Upper lobe of left lung (tissue), 6 donors: Measurements from ENCODE around the gene EFCAB8. TPM values are rescaled to one million over a fixed set of nuclear protein-coding genes. Genes with fewer than 3 reads are reported as not detected.

Source experiments
- ATAC-seq, 2 donors: fragments of 200-7000 bp; cut with Tn5 transposase; one replicate each; pipeline ENCODE4 v1.9.1; 2022; ENCODE audit warnings: mild to moderate bottlenecking in 2 of 2, moderate library complexity in 2 of 2; ENCODE audit not compliant: low FRiP score in 2 of 2
- DNase-seq, 2 donors: peaks; one replicate each; pipeline ENCODE4 v3.0.0-alpha.2; 2019 to 2020
- H3K27ac ChIP-seq, 4 donors: fragments of 200-600 bp; sonication (generic); one replicate each; pipeline ENCODE4 v1.5.1; 2016 to 2019
- H3K27me3 ChIP-seq, 4 donors: fragments of 200-600 bp; sonication (generic); one replicate each; pipeline ENCODE4 v1.5.1; 2017 to 2019
- H3K36me3 ChIP-seq, 4 donors: fragments of 200-600 bp; sonication (generic); one replicate each; pipeline ENCODE4 v1.5.1; 2016 to 2019
- H3K4me1 ChIP-seq, 4 donors: fragments of 200-600 bp; sonication (generic); one replicate each; pipeline ENCODE4 v1.5.1; 2018 to 2019
- H3K4me3 ChIP-seq, 4 donors: fragments of 200-600 bp; sonication (generic); one replicate each; pipeline ENCODE4 v1.5.1; 2017 to 2019; ENCODE audit warnings: mild to moderate bottlenecking in 2 of 4, moderate library complexity in 1 of 4
- H3K9me3 ChIP-seq, 4 donors: fragments of 200-600 bp; sonication (generic); one replicate each; pipeline ENCODE4 v1.5.1; 2018 to 2019
- EP300 ChIP-seq, 4 donors: sonication (generic); formaldehyde crosslinking; IDR thresholded peaks; one replicate each; pipeline ENCODE4 v1.5.1; 2017; ENCODE audit warnings: antibody characterized with exemption in 4 of 4, control low read depth in 2 of 4
- POLR2A ChIP-seq, 4 donors: fragments of 450-650 bp; IDR thresholded peaks; one replicate each; pipeline ENCODE4 v1.5.1; 2016 to 2017; ENCODE audit warnings: antibody characterized with exemption in 4 of 4, mild to moderate bottlenecking in 2 of 4
- POLR2AphosphoS5 ChIP-seq, 2 donors: sonication (generic); formaldehyde crosslinking; IDR thresholded peaks; one replicate each; pipeline ENCODE4 v1.5.1; 2017; ENCODE audit warnings: antibody characterized with exemption in 2 of 2
- WGBS, 2 donors: methylation state at CpG; one replicate each; pipeline ENCODE4 v1.1.5; 2017 to 2018; 5-methylcytosine and 5-hydroxymethylcytosine counted together
- total RNA-seq, 6 donors: library from RNA; depleted of rRNA in 4 of 6; stranded (reverse); fragments of >200 nt in 4 of 6; gene quantifications; one replicate each; pipeline versions ENCODE4 v1.1.0 to v1.2.1, GENCODE V29; 2016 to 2021
- TF ChIP-seq, protein P1 (sequence below), 6 experiments: fragments of 450-650 bp in 4 of 6; fragments of 200-600 bp in 2 of 6; sonication (generic) in 2 of 6; IDR thresholded peaks; one replicate each; pipeline ENCODE4 v1.5.1; 2016 to 2019; ENCODE audit warnings: antibody characterized with exemption in 6 of 6
- donor health status: DM: no; HTN: no; CAD: no; lungs with moderate emphysema.
- donor health status: DM: no; HTN: yes; CAD: no; lungs with severe emphysema.

The EFCAB8 gene, protein sequence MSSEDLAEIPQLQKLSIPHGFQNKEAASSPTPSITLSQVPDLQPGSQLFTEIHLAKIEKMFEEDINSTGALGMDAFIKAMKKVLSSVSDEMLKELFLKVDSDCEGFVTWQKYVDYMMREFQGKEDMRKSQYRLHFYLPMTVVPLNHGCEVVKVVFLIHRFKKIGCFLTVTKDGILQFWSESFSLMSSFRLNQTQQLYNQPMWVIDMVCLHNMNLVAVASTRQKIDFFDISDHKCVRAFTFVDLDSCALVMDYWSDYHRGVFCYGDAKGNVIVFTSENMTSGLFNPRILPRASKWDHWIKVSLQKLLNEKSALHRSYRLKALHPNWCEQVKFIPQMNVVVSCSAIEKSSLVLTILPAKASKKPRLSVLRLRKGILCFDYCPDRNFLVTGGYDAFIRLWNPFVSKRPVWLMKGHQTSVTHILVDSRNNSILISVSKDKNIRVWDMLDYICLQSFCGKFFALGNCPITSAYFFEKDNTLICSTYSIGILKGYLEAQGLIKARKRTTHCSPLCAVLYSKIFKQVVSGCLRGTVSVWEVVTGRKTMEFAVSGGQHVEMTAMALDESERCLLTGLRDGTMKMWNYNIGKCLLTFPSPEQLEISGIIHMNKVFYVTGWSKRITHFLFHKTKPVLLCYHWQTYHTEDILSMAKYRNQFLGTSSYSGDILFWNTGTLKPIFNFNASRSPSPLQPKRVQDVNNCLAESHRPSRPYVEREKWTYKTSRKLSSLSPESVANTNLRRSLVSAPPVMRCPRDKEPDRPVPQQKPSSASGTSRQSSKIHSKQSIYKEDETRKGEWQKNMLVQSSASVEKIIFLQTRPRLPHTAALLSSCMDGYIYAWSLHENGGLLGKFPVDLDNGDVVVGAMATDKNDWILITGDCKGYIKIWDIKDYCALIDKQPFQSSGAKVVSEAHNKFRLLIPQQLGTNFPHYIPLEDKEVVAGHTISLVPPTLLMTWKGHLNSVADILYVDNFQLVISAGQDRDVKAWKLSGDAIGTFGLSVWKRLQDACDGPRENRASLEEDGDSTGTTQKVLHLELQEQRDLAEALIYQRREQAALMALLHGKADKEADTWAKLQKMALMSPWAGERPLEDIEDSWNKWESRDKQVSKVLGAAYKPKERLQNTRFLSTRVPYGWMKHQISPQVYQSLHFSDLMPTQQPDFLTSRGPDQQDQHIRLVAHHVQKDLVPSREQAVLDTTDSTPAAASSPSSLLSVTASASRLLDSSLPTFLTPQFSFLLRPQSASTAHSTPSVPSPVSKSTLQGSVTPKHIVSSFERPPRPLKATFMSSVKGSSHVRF
- total RNA-seq: 1 to 10 TPM in 3 of 6 donors, under 1 TPM in 3; 0.10 to 3.3 (median 0.67) TPM

GRCh38 chr20:32858701-32859372 is at the start of gene EFCAB8:
Gene EFCAB8 (plus strand): TSS chr20:32858923. CDS start chr20:32863793, 4,870 bp downstream.
- Histone ChIP-seq H3K27me3 (no peaks in the 10 kb centered on the region), H3K4me1 (no peaks in the 10 kb centered on the region), H3K36me3 (peaks cover 0 to 35% (median 5%) of the 10 kb centered on the region in 4 donors), H3K9me3 (no peaks in the 10 kb centered on the region), H3K4me3 (no peak within 1 kb of the TSS), H3K27ac (no peak within 1 kb of the TSS)
- TF ChIP-seq EP300 (IDR thresholded peaks at IDR 0.05): no peak
- 71 to 74% methylated on average over 8 of the region's 8 CpGs for WGBS, 2 donors
- no peak for DNase-seq
- no peak for ATAC-seq

- TF ChIP-seq EP300 (IDR thresholded peaks at IDR 0.05) (no peak), POLR2A (IDR thresholded peaks at IDR 0.05) (no peak), POLR2AphosphoS5 (IDR thresholded peaks at IDR 0.05) (no peak)
- TF ChIP-seq, protein P1, sequence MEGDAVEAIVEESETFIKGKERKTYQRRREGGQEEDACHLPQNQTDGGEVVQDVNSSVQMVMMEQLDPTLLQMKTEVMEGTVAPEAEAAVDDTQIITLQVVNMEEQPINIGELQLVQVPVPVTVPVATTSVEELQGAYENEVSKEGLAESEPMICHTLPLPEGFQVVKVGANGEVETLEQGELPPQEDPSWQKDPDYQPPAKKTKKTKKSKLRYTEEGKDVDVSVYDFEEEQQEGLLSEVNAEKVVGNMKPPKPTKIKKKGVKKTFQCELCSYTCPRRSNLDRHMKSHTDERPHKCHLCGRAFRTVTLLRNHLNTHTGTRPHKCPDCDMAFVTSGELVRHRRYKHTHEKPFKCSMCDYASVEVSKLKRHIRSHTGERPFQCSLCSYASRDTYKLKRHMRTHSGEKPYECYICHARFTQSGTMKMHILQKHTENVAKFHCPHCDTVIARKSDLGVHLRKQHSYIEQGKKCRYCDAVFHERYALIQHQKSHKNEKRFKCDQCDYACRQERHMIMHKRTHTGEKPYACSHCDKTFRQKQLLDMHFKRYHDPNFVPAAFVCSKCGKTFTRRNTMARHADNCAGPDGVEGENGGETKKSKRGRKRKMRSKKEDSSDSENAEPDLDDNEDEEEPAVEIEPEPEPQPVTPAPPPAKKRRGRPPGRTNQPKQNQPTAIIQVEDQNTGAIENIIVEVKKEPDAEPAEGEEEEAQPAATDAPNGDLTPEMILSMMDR (IDR thresholded peaks at IDR 0.05): no peak
- WGBS, 2 donors: 81 to 94% methylated on average over 4 of the region's 4 CpGs
Measured at GRCh38 chr20:32809907-32810306, 48.8 kb upstream of the EFCAB8 start.

DNA sequence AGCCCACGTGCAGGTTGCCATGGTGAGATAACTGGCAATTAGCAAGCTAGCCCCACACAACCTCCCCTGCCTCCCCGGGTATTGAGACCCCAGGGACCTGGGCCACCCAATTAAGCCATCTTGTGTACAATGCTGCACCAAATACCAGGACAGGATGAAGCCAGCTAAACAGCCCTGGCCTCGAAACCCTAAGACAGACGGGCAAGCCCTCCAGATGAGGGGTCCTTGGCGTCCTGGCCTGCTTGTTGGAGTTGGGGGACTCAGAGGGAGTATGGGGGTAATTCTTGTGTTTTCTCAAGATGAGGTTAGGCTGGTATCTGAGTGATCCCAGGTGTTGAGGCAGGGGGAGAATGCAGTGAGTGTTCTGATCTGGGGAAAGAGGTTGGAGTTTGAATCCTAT is 47.8 kb upstream of the EFCAB8 start:
- Histone ChIP-seq H3K27ac (no peak overlapping the region), H3K36me3 (peaks cover 0 to 6% (median 0%) of the 10 kb centered on the region in 4 donors), H3K27me3 (no peaks in the 10 kb centered on the region), H3K4me1 (no peaks in the 10 kb centered on the region), H3K4me3 (no peak overlapping the region), H3K9me3 (no peaks in the 10 kb centered on the region)
- ATAC-seq (no peak), DNase-seq (no peak)
- 83 to 91% methylated on average over 5 of the region's 5 CpGs for WGBS, 2 donors
- TF ChIP-seq POLR2AphosphoS5 (IDR thresholded peaks at IDR 0.05) (no peak), POLR2A (IDR thresholded peaks at IDR 0.05) (no peak), EP300 (IDR thresholded peaks at IDR 0.05) (no peak)
- TF ChIP-seq, protein P1 (IDR thresholded peaks at IDR 0.05): no peak

More at GRCh38 chr20:32809907-32810306, 48.8 kb upstream of the EFCAB8 start:
- ATAC-seq (no peak), DNase-seq (no peak)
- no peaks in the 10 kb centered on the region for H3K4me1 ChIP-seq
- no peak overlapping the region for H3K4me3 ChIP-seq
- H3K9me3 ChIP-seq: no peaks in the 10 kb centered on the region
- no peak overlapping the region for H3K27ac ChIP-seq
- peaks cover 0 to 6% (median 0%) of the 10 kb centered on the region in 4 donors for H3K36me3 ChIP-seq
- H3K27me3 ChIP-seq: no peaks in the 10 kb centered on the region

- 69 to 86% methylated on average over 6 of the region's 6 CpGs for WGBS, 2 donors
- H3K4me3 ChIP-seq: no peak overlapping the region
- peaks cover 0 to 6% (median 0%) of the 10 kb centered on the region in 4 donors for H3K36me3 ChIP-seq
- H3K9me3 ChIP-seq: no peaks in the 10 kb centered on the region
- H3K27ac ChIP-seq: no peak overlapping the region
- TF ChIP-seq POLR2AphosphoS5 (IDR thresholded peaks at IDR 0.05) (no peak), EP300 (IDR thresholded peaks at IDR 0.05) (no peak), POLR2A (IDR thresholded peaks at IDR 0.05) (no peak)
- TF ChIP-seq, protein P1 (IDR thresholded peaks at IDR 0.05): no peak
- no peaks in the 10 kb centered on the region for H3K27me3 ChIP-seq
- DNase-seq: no peak
- ATAC-seq: no peak
- H3K4me1 ChIP-seq: no peaks in the 10 kb centered on the region
Measured at GRCh38 chr20:32811886-32812285, 46.8 kb upstream of the EFCAB8 start.
